Body of pancreas (tissue), 4 donors: ENCODE measurements around the gene NOL12.

Source experiments
- POLR2A ChIP-seq, 3 donors: fragments of 450-650 bp; IDR thresholded peaks; one replicate each; pipeline ENCODE4 v1.6.1; 2016; ENCODE audit warnings: antibody characterized with exemption in 3 of 3, mild to moderate bottlenecking in 2 of 3
- TF ChIP-seq, protein P1 (sequence below), 7 experiments: fragments of 450-650 bp in 4 of 7; fragments of 200-600 bp in 3 of 7; sonication (generic) in 3 of 7; IDR thresholded peaks; one replicate each; pipeline ENCODE4 v1.5.1; 2016 to 2019; ENCODE audit warnings: antibody characterized with exemption in 7 of 7

GRCh38 chr22:37663521-37664140 is 22.5 kb upstream of the NOL12 start:
- TF ChIP-seq, protein P1, sequence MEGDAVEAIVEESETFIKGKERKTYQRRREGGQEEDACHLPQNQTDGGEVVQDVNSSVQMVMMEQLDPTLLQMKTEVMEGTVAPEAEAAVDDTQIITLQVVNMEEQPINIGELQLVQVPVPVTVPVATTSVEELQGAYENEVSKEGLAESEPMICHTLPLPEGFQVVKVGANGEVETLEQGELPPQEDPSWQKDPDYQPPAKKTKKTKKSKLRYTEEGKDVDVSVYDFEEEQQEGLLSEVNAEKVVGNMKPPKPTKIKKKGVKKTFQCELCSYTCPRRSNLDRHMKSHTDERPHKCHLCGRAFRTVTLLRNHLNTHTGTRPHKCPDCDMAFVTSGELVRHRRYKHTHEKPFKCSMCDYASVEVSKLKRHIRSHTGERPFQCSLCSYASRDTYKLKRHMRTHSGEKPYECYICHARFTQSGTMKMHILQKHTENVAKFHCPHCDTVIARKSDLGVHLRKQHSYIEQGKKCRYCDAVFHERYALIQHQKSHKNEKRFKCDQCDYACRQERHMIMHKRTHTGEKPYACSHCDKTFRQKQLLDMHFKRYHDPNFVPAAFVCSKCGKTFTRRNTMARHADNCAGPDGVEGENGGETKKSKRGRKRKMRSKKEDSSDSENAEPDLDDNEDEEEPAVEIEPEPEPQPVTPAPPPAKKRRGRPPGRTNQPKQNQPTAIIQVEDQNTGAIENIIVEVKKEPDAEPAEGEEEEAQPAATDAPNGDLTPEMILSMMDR (IDR thresholded peaks at IDR 0.05), result no peak
- TF ChIP-seq POLR2A (IDR thresholded peaks at IDR 0.05), result no peak
